B cell (primary cell): Measurements from ENCODE around the gene ENPP7. TPM values are rescaled to one million over a fixed set of nuclear protein-coding genes. Genes with fewer than 3 reads are reported as not detected.

Source experiments
- ATAC-seq: fragments of 200-7000 bp; cut with Tn5 transposase; one replicate; pipeline ENCODE4 v1.10.0; 2021; ENCODE audit warnings: low read depth, mild to moderate bottlenecking, moderate number of reproducible peaks, moderate library complexity
- CTCF ChIA-PET: fragments of 350-600 bp; sonication (Branson Sonifier 250); formaldehyde crosslinking; loops from one replicate; lab custom pipeline; 2021; ENCODE audit warnings: antibody characterized with exemption, inconsistent platforms; lab: Charles Lee
- POLR2A ChIA-PET: fragments of 350-600 bp; sonication (Branson Sonifier 250); formaldehyde crosslinking; loops from one replicate; lab custom pipeline; 2021; ENCODE audit warnings: antibody characterized with exemption; lab: Charles Lee
- DNase-seq: peaks from one replicate; pipeline ENCODE4 v3.0.0; 2013
- H2AFZ ChIP-seq: 2 replicates; pipeline ENCODE4 v1.6.1; 2012; ENCODE audit warnings: mild to moderate bottlenecking, low read depth, low read length; ENCODE audit not compliant: insufficient read depth, poor library complexity, severe bottlenecking
- H3K27ac ChIP-seq, 2 donors: 1 replicate in 1 of 2; 2 replicates in 1 of 2; pipeline ENCODE4 v1.5.1; 2012 to 2013; ENCODE audit warnings: low read length in 2 of 2, mild to moderate bottlenecking in 2 of 2, moderate library complexity in 1 of 2
- H3K27me3 ChIP-seq, 4 experiments: fragments of 200-600 bp in 1 of 4; sonication (generic) in 1 of 4; replicated peaks in 1 of 4; 1 replicate in 2 of 4; 2 replicates in 2 of 4; pipeline versions ENCODE4 v1.6.1 to v1.7.0; 2013 to 2016; ENCODE audit warnings: low read length in 3 of 4, mild to moderate bottlenecking in 2 of 4, mixed read lengths in 1 of 4, moderate library complexity in 1 of 4; ENCODE audit not compliant: insufficient read depth in 4 of 4, control insufficient read depth in 3 of 4; ENCODE audit errors: control extremely low read depth in 1 of 4
- H3K36me3 ChIP-seq, 2 experiments: replicated peaks in 1 of 2; 1 replicate in 1 of 2; 2 replicates in 1 of 2; pipeline versions ENCODE4 v1.6.1 to v1.7.1; 2013; ENCODE audit warnings: low read length in 1 of 2; ENCODE audit not compliant: insufficient read depth in 2 of 2, control insufficient read depth in 1 of 2; ENCODE audit errors: control extremely low read depth in 1 of 2, extremely low read depth in 1 of 2
- H3K4me1 ChIP-seq, 2 donors: fragments of 200-600 bp in 1 of 2; sonication (generic) in 1 of 2; 1 replicate in 1 of 2; 2 replicates in 1 of 2; pipeline versions ENCODE4 v1.5.1 to v1.6.1; 2013 to 2017; ENCODE audit warnings: low read length in 2 of 2; ENCODE audit not compliant: control insufficient read depth in 2 of 2, insufficient read depth in 2 of 2
- H3K4me2 ChIP-seq: replicated peaks from 2 replicates; pipeline ENCODE3; 2012; ENCODE audit warnings: mild to moderate bottlenecking, low read depth, low read length; ENCODE audit not compliant: poor library complexity, severe bottlenecking
- H3K4me3 ChIP-seq, 5 experiments: fragments of 200-600 bp in 1 of 5; sonication (generic) in 1 of 5; 1 replicate in 3 of 5; 2 replicates in 2 of 5; pipeline versions ENCODE4 v1.5.1 to v1.7.0; 2011 to 2016; ENCODE audit warnings: low read length in 4 of 5, mild to moderate bottlenecking in 4 of 5, low read depth in 2 of 5, control low read depth in 1 of 5, moderate library complexity in 1 of 5; ENCODE audit not compliant: insufficient read depth in 1 of 5; ENCODE audit errors: control extremely low read depth in 1 of 5, extremely low read depth in 1 of 5
- H3K79me2 ChIP-seq: fragments of 200-600 bp; sonication (generic); one replicate; pipeline ENCODE4 v1.6.0; 2016; ENCODE audit warnings: low read length; ENCODE audit not compliant: control insufficient read depth, insufficient read depth
- H3K9ac ChIP-seq: fragments of 200-600 bp; sonication (generic); 2 replicates; pipeline ENCODE4 v1.6.1; 2017; ENCODE audit warnings: mild to moderate bottlenecking, low read length, moderate library complexity
- H3K9me3 ChIP-seq, 3 donors: one replicate each; pipeline versions ENCODE4 v1.6.1 to v1.7.1; 2013; ENCODE audit warnings: low read length in 2 of 3; ENCODE audit not compliant: control insufficient read depth in 2 of 3, insufficient read depth in 1 of 3; ENCODE audit errors: control extremely low read depth in 1 of 3
- H4K20me1 ChIP-seq: 2 replicates; pipeline ENCODE4 v1.6.0; 2012; ENCODE audit warnings: mild to moderate bottlenecking, low read length; ENCODE audit not compliant: insufficient read depth, control insufficient read depth, poor library complexity, severe bottlenecking
- H3K27ac Mint-ChIP-seq: one replicate; pipeline ENCODE4 v1.8.0; 2021; ENCODE audit warnings: mixed read lengths
- H3K27me3 Mint-ChIP-seq: one replicate; pipeline ENCODE4 v1.8.0; 2021; ENCODE audit warnings: mixed read lengths
- H3K4me1 Mint-ChIP-seq: one replicate; pipeline ENCODE4 v1.8.0; 2021; ENCODE audit warnings: mixed read lengths
- H3K4me3 Mint-ChIP-seq: one replicate; pipeline ENCODE4 v1.8.0; 2021; ENCODE audit warnings: mixed read lengths
- H3K9me3 Mint-ChIP-seq: one replicate; pipeline ENCODE4 v1.8.0; 2022; ENCODE audit warnings: mixed read lengths; ENCODE audit not compliant: insufficient read depth
- EZH2 ChIP-seq: IDR thresholded peaks from 2 replicates; pipeline ENCODE4 v1.6.1; 2012; ENCODE audit warnings: borderline replicate concordance, low read depth, mild to moderate bottlenecking, moderate library complexity, low read length; ENCODE audit not compliant: insufficient read depth, poor library complexity, severe bottlenecking
- WGBS: methylation state at CpG from one replicate; pipeline ENCODE4 v1.1.5; 2013; ENCODE audit warnings: missing lambda C conversion rate; ENCODE audit not compliant: insufficient coverage; 5-methylcytosine and 5-hydroxymethylcytosine counted together
- intact Hi-C: fragments of 100-400 bp; cut with micrococcal nuclease; formaldehyde crosslinking; loops from one replicate; pipeline ENCODE4 v1.10.0; 2022
- polyA plus RNA-seq: library from polyadenylated mRNA; depleted of rRNA; stranded (reverse); fragments of >200 nt; gene quantifications from 2 replicates; pipeline ENCODE4 v1.2.3, GENCODE V29; 2012
- total RNA-seq, 2 donors: library from RNA; stranded (reverse); fragments of 120-200 nt in 1 of 2; gene quantifications; 1 replicate in 1 of 2; 2 replicates in 1 of 2; pipeline versions ENCODE4 v1.2.3 to v1.2.4, GENCODE V29; 2013 to 2022
- TF ChIP-seq, protein P1 (sequence below): fragments of 200-600 bp; IDR thresholded peaks from one replicate; pipeline ENCODE4 v1.8.0; 2022; ENCODE audit warnings: antibody characterized with exemption, mild to moderate bottlenecking

Gene ENPP7
- total and polyA plus RNA-seq, 2 donors (not counting 1 experiment from before 2014, with no cell fraction given), result 0.40 to 6.7 TPM

DNA sequence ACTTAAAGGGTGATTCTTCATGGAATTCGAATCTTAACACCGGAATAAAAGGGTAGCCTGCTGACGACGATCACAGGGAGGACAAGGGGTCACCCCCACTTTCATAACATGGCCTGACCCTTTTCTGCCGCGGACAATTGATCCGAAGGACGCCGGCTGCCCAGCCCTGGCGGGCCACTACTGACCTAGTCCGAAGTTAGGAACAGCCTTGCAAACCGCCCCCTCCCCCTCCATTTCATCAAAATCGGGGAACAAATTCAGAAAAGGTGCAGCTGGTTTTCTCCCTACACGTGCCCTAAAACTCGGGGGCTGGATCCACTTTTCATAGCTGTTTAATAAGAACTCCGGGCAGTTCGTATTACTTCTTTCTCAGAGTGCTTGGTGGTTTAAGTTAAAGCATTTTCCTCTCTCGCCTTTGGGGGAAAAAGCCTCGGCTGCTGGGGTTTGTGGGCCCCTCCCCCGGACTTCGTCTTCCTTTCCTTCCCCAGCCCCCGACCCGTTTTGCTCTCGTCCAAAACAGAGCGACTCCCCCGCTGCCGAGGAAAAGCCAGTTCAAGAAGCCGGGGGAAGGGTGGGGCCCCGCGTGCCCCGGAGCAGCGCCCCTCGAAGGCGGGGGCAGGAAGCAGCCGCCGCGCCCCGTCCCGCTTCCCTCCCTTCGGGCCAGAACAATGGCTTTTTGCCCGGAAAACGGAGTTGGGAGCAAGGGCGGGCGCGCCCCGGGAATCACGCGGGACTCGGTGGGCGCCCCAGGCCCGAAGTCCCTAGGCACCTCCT, 46.6 kb downstream of the ENPP7 start:
- TF ChIP-seq EZH2, result peak; percentile 94
- TF ChIP-seq, protein P1, sequence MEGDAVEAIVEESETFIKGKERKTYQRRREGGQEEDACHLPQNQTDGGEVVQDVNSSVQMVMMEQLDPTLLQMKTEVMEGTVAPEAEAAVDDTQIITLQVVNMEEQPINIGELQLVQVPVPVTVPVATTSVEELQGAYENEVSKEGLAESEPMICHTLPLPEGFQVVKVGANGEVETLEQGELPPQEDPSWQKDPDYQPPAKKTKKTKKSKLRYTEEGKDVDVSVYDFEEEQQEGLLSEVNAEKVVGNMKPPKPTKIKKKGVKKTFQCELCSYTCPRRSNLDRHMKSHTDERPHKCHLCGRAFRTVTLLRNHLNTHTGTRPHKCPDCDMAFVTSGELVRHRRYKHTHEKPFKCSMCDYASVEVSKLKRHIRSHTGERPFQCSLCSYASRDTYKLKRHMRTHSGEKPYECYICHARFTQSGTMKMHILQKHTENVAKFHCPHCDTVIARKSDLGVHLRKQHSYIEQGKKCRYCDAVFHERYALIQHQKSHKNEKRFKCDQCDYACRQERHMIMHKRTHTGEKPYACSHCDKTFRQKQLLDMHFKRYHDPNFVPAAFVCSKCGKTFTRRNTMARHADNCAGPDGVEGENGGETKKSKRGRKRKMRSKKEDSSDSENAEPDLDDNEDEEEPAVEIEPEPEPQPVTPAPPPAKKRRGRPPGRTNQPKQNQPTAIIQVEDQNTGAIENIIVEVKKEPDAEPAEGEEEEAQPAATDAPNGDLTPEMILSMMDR, result no peak
- H3K27me3 ChIP-seq, result peaks cover 0 to 83% (median 49%) of the 10 kb centered on the region in 4 experiments
- ChIA-PET CTCF (interaction anchor here (0.7 to 8.2 kb wide), 4 partner anchors 13 to 67 kb away, joined by 3 to 30 read pairs (median 4); no protein-coding TSS in a partner anchor), POLR2A (interaction anchor here (1.2 kb wide), 1 partner anchor 9 kb away, joined by 3 read pairs; no protein-coding TSS in a partner anchor)
- intact Hi-C loops, result loop anchor here (2.0 kb wide), 2 partner anchors 19 to 33 kb away; partner anchors contain the start of gene CBX8
- peaks cover 0 to 17% (median 0%) of the 10 kb centered on the region in 3 donors for H3K9me3 ChIP-seq
- no peaks in the 10 kb centered on the region for H3K79me2 ChIP-seq
- H3K27me3 Mint-ChIP-seq, result peaks cover 70% of the 10 kb centered on the region
- H3K27ac ChIP-seq, result no peak overlapping the region
- peak overlapping the region; percentile 42 for H3K27ac Mint-ChIP-seq
- ATAC-seq, result peak; percentile 6
- H3K4me3 ChIP-seq, result peak overlapping the region in 4 of 5 experiments; percentile 28 to 52 (median 42)
- peak; percentile 59 for DNase-seq
- H4K20me1 ChIP-seq, result no peaks in the 10 kb centered on the region
- H3K4me3 Mint-ChIP-seq, result peak overlapping the region; percentile 65
- H3K36me3 ChIP-seq, result no peaks in the 10 kb centered on the region
- peak overlapping the region; percentile 83 for H3K4me2 ChIP-seq
- H3K9ac ChIP-seq, result peak overlapping the region; percentile 61
- peaks cover 27 to 40% of the 10 kb centered on the region in 2 donors for H3K4me1 ChIP-seq
- peaks cover 24% of the 10 kb centered on the region for H3K4me1 Mint-ChIP-seq
- H3K9me3 Mint-ChIP-seq, result no peaks in the 10 kb centered on the region
- 4% methylated on average over 45 of the region's 51 CpGs for WGBS
- H2AFZ ChIP-seq, result peak overlapping the region; percentile 54
